HG02885 (cell line): ENCODE measurements around the gene LYL1.

Source experiments
- ATAC-seq: cut with Tn5 transposase; IDR thresholded peaks from one replicate; pipeline ENCODE4 v1.9.1; 2021; ENCODE audit warnings: mild to moderate bottlenecking; ENCODE audit not compliant: unreplicated experiment, poor library complexity

Gene LYL1

DNA sequence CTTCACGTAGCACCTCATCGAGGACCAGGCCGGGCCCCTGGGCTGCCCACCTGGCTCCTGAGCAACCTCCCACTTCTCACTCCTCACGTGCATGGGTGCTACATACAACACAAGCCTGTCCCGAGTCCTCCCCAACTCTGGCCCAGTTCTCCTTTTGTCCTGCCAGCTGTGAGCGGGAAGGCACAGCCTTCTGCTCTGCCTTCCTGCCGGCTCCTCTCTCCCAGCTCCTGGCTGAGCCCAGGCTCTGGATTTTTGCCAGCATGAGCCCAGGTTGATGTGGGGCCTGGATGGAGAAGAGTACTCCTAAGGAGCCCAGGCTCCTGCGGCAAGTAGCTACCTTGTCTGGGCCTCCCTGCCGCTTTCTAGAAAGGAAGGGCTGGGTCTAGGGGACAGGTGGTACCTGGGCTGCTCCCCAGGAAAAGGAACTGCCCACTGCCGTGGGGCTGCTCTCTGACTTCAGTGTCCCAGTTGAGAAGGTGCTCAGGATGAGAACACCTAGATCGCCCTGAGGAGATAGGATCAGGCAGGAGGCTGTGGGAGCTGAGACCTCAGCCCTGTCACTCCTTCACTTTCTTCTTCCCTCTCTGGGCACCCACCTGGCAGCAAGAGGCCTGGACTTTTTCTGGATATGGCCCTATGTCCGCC is 23.6 kb downstream of the LYL1 start:
- no peak for ATAC-seq

DNA sequence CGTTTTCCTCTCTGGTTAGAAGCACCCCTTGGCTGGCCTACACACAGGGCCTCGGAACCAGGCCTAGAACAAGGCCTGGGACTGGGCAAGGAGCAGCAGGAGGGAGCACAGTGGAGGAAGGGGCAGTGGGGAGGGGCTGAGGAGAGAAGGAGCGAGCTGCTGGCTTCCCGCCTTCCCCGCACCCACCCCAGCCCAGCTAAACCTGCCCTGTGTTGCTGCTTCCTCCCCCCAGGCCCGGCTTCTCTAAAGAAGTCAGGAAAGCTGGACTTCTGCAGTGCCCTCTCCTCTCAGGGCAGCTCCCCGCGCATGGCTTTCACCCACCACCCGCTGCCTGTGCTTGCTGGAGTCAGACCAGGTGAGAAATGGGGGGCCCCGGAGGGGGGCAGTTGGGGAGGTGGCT is 24.3 kb downstream of the LYL1 start:
- no peak for ATAC-seq

DNA sequence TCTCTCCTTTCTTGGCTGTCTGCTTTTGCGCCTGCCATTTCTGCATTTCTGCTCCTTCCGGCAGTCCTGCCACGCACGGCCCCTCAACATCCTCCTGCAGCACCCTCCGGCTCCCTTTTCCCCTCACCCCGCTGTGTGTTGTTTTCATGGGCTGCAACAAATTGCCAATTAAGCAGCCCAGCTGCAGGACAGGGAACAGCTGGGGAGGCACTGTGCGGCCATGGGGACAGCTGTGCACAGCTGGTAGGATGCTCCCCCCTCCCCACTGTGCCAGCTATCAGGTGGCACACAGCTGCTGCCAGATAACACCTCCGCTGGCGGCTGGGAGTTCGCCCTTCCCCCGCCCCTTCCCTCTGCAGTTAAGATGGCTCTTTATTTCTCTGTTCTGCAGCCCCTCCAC is 25.4 kb downstream of the LYL1 start:
- ATAC-seq = no peak

DNA sequence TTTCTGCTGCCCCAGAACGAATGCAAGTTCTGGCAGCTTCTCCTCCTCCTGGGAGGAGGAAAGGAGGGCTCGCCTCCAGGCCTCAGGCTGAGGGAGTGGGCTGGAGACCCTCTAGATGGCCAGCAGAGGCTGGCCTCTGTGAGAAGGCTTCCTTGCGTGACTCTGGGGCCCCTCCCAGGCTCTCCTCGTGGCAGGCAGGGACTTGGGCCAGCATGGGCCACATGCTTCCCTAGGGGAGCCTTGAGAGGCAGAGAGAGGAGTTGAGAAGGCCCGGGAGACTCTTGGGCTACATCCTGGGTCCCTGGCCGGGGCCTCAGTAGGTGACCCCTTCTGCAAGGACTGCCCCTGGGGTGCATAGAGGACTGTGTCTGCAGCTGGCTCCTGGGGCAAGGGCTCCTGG is 25.9 kb downstream of the LYL1 start:
- no peak for ATAC-seq

DNA sequence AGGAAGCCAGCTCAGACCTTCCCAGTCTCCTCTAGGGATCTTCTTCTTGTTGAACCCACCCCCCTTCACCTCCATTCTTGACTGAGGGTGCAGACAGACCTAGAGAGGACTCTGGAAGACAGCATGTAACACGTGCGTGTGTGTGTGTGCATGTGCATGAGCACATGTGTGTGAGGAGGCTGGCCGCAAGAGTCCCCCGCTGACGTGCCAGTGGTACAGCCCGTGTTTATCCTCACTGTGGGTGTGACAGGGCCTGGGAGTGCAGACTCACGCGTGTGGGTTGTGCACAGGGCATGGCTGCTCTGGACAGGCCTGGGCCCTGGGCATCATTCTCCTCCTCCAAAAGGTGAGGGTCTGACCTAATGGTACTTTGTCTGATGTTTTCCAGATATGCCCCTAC is 26.3 kb downstream of the LYL1 start:
- ATAC-seq = no peak

DNA sequence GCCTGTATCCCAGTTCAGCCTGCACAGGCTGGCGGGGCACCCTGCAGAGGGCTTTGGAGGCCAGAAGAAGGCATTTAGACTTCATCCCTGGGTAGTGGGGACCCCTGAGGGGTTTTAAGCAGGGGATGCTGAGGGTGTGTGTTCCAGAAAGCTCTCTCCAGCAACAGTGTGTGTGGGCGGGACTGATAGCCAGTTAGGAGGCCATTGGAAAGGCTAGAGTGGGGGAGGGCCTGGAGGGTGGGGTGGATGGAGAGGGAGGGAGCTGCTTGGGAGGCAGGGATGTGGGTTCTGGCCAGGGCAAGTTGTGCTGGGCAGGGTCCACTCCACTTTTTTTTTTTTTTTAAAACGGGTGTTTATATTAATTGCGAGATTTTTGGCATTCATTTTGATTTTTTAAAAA is 28.3 kb downstream of the LYL1 start:
- no peak for ATAC-seq

DNA sequence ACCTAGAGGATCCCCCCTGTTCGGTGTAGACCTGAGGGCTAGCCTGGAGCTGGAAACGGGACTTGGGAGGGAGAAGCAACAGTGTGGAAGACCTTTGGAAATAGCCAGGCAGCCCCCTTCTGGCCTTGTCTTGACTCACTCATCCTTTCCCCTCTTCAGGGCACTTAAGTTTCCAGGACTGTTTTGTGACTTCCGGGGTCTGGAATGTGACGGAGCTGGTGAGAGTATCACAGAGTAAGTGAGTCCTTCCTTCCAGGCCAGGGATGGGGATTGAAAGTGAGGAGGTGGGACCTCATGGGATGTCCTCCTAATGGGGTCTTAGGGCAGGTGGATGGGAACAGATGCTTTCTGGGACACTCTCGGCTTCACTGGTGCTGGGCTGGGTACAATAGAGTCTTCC is 29.4 kb downstream of the LYL1 start:
- ATAC-seq = no peak

DNA sequence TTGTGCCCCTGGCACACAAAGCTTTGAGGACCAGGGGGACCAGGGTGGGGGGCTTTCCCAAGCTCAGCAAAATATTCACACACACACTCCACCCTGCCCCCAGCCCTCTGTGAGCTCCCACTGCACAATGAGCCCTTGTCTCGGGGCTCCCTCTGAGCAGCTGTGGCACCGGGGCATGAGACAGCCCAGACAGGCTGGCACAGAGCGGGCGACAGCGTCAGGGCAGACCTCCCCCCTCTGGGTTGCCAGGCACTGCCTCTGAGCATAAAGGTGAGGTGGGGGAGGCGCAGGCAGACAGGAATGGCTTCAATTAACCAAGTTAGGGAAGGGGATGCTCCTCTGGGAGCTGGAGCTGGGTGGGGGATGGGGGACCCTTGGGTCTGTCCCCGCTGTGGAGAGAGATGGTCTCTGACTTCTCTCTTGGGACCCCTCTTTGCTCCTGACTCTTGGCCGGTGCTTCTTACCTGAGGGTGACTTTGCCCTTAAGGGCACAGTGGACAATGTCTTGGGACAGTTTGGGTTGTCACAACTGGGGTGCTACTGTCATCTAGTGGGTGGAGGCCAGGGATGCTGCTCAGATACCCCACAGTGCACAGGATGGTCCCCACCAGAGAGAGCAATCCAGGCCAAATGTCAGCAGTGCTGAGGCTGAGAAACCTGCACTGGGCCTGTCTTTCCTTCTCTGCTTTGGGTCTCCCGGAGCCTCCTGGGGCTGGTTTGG is 30.3 kb downstream of the LYL1 start:
- no peak for ATAC-seq

DNA sequence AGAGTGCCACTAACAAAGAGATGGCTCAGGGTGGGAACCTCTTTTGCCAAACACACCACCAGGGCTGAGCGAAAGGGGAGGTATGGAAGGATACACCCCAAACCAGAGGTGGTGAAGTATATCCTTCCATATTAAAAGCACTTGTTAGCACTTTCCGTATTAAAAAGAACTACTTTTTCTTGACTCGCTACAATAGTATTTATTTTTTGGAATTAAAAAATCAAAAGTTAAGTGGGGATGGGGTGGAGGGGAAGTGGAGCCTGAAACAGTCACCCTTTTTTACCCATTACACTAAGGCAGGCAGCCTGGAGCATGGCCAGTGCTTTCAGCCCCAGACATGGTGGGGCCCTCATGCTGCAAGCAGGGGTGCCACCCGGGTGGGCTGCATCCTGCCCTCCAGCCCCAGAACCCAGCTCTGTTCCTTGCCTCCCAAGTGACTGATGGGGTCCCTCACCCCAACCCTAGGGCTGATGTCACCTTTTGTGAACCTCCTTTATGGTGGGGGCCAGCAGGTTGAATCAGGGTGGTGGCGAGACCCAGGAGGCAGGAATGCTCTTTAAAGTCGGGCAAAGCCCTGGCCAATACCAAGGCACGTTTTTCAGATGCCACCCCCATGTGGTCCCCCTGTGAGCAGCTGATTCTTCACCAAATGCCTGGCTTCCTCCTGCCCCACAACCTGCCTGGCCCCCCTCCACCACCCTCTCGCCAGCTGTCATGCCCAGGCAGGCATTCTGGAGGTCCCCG is 31.0 kb downstream of the LYL1 start:
- no peak for ATAC-seq

DNA sequence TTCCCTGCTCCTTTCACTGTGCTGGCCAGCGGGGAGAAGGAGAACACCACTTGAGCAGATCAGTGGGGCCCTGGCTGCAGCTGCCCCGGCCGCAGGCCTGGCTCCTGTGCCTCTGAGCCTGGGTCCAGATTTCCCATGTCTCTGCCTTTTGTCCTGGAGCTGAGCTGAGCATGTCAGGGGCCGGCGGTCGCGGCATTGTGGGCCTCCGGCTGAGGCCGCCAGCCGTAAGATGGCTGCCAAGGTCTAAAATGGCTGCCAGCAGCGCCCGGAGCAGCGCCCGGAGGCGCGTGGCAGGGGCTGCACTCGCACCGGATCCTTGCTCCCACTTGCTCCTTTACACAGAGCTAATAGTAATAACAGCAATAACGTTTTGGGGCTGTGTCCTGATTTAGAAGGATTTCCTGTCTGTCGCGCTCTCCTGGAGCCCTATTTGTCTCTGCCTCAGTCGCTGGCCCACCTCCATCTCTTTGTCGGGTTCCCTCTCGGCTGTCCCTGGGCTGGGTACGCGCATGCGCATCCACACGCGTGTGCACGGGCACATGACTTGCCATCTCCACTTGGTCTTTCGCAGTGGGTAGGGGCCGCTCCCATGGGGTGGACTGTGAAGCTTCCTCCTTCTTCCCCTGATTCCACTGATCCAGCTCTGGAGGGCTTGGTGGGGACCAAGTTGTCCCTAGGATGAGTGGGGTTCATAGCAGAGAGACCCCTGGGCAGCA is 32.1 kb downstream of the LYL1 start:
- no peak for ATAC-seq

DNA sequence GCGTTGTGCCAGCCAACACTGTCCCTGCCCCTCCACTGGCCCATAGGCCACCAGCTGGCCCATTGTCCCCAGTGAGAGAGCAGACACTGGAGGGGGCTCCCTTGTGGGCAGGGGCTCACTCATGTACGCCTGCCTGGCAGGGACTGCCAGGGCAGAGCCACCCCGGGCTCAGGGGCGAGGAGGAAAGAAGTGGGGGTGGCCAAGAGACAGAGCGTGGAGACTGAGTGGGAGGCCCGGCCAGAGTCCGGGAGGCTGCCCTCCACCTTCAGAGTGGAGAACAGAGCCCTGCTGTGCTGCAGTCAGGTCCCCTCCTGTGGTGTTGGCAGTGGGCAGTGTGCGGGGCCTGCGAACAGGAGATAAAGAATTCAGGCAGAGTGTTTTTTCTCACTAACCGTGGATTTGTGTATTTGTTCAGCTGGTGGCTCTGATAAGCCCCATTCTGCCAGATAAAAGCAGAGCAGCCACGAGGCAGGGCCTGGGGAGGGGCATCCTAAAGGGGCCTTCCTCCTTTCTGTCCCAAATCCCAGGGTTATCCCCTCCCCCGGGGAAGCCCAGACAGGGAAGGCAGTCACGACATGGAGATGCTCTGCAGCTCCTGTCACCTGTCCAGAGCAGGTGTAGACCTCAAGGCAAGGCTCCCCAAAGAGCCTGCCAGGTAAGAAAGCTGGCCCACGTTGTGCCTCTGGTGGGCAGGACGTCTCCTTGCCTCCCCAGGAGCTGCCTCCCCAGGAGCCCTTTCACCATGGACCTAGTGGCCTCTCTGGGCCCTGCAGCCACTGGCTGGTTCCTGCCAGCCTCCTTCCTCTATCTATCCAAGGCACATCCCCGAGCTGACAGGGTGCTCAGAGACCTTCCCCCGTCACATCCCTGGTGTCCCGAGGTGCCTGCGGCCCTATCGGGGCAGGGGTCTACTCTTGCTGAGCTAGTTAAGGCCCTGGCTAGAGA is 33.0 kb downstream of the LYL1 start:
- ATAC-seq = no peak

DNA sequence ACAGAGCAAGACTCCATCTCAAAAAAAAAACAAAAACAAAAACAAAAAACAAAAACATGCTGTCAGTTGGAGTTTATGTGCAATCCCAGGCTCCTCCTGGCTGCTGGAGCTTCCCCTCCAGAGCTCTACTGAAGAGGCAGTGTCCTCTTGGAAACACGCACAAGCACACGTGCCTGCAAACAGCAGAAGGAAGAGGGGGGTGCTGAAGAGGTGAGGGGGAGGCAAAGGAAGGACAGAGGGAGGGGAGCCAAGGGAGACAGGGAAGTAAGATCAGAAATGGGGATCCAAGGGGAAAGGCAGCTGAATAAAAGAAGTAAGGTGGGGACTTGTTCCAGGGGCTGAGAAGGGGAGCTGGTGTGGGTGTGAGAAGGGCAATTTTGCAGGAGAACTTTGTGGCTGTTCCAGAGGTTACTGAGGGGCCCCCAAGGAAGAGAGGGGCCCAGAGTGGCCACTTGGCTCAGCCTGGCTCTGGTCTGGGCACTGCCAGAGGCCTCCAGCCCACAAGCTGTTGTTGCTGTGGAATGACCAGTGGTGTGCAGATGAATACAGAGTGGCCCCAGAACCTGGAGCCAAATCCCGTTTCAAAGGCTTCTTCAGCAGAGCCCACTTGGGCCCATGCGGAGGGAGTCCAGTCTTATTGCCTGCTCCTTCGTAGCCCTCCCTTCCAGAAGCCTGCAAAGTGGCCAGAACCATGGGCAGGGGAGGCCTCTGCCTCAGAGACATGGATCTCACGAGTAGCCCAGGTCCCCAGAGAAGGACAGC is 34.4 kb downstream of the LYL1 start:
- ATAC-seq = no peak

DNA sequence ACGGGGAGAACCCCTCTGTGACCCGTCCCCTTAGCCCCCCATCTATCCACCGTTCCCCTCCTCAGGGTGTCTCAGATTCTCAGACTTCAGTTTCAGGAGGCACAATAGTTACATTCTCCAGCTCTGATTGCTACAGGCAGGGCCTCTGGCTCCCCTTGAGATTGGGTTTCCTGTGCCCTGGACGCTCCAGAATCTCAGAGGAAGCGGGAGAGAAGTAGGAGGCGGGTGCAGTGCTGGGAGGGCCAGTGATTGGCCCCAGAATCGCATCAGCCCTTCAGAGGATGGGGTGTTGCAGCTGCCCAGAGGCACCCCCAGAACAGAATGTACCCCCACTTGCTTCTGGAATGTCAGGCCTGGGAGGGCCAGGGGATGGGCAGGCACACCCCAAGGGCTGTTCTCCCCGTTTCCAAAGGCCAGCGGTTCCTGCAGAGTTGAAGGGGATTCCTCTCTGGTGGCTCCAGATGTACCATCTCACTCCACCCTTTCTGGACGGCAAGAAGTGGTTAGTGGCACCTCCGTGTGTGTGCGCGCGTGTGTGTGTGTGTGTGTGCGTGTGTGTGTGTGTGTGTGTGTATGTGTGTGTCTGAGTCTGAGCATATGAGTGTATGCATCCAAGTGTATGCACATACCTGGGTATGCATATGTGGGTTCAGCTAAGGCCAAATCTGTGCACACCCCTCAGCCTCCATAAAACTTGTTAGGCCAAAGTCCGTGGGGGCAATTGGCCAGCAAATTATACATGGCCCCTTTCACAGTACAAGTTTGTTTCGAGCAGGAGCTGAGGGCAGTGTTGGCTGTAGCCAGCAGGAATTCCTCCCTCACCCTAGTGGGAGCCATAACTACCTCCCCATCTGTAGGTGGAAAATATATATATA is 35.5 kb downstream of the LYL1 start:
- no peak for ATAC-seq

DNA sequence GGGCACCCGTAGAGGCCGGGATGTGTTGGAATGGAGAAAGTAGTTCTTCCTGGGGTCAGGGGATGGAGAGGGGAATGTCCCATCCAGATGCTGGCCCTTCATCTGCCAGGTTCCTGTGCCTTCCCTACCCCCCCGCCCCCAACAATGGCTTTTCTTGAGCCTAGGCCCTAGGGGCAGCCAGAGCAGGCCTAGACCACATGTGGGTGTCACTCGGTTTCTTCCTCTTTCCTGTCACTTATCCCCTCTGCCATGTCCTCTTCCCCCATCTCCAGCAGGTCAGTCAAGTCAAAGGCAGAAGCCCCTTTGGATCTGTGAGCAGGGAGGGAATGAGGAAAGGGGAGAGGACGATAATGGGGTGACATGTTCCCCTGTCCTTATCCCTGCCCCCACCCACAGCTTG is 36.4 kb downstream of the LYL1 start:
- no peak for ATAC-seq

DNA sequence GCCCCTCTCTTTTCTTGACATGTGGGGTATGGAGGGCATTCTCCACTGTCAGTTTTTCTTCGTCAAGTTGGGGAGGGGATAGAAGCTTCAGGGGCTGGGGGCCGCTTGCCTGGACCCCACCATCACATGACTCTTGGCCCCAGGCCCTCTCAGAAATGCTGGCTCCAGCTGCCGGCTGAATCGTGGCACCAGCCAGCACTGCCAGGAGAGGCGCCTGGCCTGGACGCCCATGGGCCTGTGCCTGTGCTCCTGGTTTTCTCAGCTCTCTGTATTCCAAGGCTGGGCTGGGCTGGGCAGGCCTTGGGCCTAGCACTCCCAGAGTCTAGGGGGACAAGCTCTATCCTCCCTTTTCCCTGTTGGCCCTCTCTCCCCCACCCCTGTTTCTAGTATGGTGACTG is 38.6 kb downstream of the LYL1 start:
- ATAC-seq = no peak

DNA sequence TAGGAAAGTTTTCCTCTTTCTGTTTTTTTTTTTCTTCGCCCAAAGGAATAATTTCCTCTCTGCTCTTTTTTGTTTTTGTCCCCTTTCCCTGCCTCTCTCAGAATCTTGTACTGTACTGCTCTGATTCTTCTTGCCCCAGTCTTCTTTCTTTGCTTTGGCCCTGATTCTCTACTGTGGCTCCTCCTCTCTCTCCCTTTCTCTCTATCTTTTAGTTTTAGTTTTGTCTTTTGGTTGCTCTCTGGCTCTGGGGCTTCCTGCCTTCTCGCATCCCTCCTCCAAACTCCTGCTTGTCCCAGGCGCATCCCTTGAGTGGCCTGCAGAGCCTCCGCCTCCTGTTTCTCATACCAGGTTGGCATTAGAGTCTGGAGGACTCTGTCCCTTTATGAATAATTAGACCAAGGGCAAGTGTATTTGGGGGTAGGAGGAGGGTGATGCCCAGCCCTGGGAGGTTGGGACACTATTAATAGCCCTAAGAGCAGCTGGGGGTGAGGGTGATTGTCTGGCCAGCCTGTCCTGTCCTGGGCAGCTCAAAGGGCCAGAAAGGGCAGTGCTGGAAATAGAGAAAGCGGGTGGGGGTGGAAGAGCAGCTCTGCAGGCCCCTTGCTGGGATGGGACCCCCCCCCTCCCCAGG is 39.1 kb downstream of the LYL1 start:
- no peak for ATAC-seq

DNA sequence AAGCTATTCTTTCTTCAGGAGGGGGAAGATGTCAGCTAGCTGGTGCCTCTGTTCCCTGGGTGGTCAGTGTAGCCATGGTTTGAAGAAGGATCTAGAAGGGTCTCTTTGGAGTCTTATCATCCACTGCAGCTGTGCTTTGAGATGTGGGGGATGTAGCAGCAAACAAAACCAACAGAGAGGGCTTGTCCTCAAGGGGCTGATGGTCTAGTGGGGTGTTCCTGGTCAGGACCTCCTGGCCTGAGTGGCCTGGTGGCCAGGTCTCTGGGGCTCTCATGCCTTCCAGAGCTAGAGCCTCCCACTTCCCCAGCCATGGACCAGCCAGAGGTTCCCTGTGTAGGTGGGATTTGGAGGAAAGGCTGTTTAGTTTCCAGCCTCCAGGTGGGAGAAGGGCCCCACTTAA is 40.3 kb downstream of the LYL1 start:
- ATAC-seq = no peak
